ENCODE data around the gene NFS1.

GRCh38 chr20:35650632-35651031 is 48.5 kb downstream of the NFS1 start:
- TF ChIP-seq POLR2A (IDR thresholded peaks at IDR 0.05) (no peak), EP300 (IDR thresholded peaks at IDR 0.05) (no peak)
